PFSK-1 (cell line): ENCODE data around the gene KLF9.

Source experiments
- POLR2AphosphoS5 ChIP-seq: IDR thresholded peaks from 2 replicates; pipeline ENCODE4 v1.6.1; 2012; ENCODE audit warnings: low read depth, mild to moderate bottlenecking, control low read depth, low read length, moderate library complexity
- SIN3A ChIP-seq: IDR thresholded peaks from 2 replicates; pipeline ENCODE4 v1.6.1; 2012; ENCODE audit warnings: mild to moderate bottlenecking, low read length, moderate library complexity, borderline replicate concordance; ENCODE audit not compliant: insufficient read depth

GRCh38 chr9:70410368-70410767, 4.1 kb downstream of the KLF9 start:
- no peak for TF ChIP-seq POLR2AphosphoS5
- no peak; the same call in 1 of the 2 replicates for TF ChIP-seq SIN3A
